ENCODE results near the gene EYS. TPM values are rescaled to one million over a fixed set of nuclear protein-coding genes. Genes with fewer than 3 reads are reported as not detected.

EYS gene
- total RNA-seq, 1 donor from 2014 or later: not detected

DNA sequence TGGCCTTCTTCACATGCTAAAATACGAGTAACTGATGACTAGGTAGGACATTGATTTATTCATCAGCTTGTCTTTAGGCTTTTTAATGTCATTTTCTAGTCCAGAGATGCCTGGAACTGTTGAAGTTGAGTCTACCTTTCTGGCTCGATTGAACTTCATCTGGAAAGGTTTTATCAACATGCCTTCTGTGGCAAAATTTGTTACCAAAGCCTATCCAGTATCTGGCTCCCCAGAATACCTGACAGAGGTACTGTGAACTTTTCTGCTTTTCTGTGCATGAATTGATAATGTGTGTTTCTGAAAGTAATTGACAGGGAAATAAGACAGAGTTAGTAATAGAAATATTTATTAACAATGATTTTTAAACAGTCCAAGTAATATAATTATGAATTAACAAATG is 2000.4 kb downstream of the EYS start:
- TF ChIP-seq, protein P1, sequence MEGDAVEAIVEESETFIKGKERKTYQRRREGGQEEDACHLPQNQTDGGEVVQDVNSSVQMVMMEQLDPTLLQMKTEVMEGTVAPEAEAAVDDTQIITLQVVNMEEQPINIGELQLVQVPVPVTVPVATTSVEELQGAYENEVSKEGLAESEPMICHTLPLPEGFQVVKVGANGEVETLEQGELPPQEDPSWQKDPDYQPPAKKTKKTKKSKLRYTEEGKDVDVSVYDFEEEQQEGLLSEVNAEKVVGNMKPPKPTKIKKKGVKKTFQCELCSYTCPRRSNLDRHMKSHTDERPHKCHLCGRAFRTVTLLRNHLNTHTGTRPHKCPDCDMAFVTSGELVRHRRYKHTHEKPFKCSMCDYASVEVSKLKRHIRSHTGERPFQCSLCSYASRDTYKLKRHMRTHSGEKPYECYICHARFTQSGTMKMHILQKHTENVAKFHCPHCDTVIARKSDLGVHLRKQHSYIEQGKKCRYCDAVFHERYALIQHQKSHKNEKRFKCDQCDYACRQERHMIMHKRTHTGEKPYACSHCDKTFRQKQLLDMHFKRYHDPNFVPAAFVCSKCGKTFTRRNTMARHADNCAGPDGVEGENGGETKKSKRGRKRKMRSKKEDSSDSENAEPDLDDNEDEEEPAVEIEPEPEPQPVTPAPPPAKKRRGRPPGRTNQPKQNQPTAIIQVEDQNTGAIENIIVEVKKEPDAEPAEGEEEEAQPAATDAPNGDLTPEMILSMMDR (IDR thresholded peaks at IDR 0.05): no peak
- H3K9me3 Mint-ChIP-seq (ENCODE audit: unreplicated experiment): no peaks in the 10 kb centered on the region
- H3K27ac Mint-ChIP-seq (ENCODE audit: unreplicated experiment): no peak overlapping the region
- H3K27me3 Mint-ChIP-seq (ENCODE audit: unreplicated experiment): no peaks in the 10 kb centered on the region
- no peak for DNase-seq (ENCODE audit: extremely low spot score, unreplicated experiment)
- peaks cover 64% of the 10 kb centered on the region for H3K36me3 Mint-ChIP-seq (ENCODE audit: unreplicated experiment)
- no peaks in the 10 kb centered on the region for H3K4me1 Mint-ChIP-seq (ENCODE audit: unreplicated experiment)
- H3K4me3 Mint-ChIP-seq (ENCODE audit: unreplicated experiment): no peak overlapping the region

DNA sequence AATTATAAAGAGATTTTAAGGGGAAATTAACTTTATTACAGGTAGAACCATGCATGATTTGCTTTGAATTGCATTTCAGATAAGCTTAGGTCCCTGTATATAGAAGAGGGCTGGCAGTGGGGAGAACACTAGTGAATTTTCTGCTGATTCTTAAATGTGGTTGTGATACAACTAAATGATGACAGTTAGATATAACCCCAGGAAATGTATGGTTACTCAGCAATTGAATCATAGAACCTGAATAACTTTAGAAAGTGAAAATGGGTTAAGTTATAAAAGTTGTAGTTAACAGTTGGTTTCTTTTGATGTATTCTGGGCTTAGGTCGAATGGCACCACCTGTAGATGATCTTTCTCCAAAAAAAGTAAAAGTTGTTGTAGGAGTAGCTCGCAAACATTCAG is 2001.3 kb downstream of the EYS start:
- H3K27me3 Mint-ChIP-seq (ENCODE audit: unreplicated experiment): no peaks in the 10 kb centered on the region
- H3K4me1 Mint-ChIP-seq (ENCODE audit: unreplicated experiment): no peaks in the 10 kb centered on the region
- H3K9me3 Mint-ChIP-seq (ENCODE audit: unreplicated experiment): no peaks in the 10 kb centered on the region
- no peak for DNase-seq (ENCODE audit: extremely low spot score, unreplicated experiment)
- H3K27ac Mint-ChIP-seq (ENCODE audit: unreplicated experiment): no peak overlapping the region
- peaks cover 57% of the 10 kb centered on the region for H3K36me3 Mint-ChIP-seq (ENCODE audit: unreplicated experiment)
- TF ChIP-seq, protein P1 (IDR thresholded peaks at IDR 0.05): no peak
- H3K4me3 Mint-ChIP-seq (ENCODE audit: unreplicated experiment): no peak overlapping the region

DNA sequence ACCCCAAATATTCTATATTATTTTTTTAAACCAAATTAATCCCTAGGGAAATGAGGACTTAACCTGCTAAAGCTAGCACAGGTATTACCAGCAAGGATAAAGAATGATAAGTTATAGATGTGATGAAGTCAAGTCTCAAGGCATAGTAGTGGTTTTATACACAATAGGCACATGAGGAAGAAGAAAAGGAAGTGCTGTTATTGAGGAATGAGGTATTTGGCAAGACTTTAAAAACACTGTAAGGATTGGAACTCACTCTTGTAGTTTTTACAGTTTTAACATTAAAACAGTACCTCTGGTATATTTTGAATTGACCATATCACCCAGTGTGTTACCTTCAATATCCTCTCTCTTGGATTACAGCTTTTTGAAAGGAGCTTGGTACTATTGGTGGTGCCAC is 2016.8 kb downstream of the EYS start:
- TF ChIP-seq, protein P1 (IDR thresholded peaks at IDR 0.05): no peak
- Mint-ChIP-seq H3K4me3 (ENCODE audit: unreplicated experiment) (no peak overlapping the region), H3K27me3 (ENCODE audit: unreplicated experiment) (no peaks in the 10 kb centered on the region), H3K27ac (ENCODE audit: unreplicated experiment) (no peak overlapping the region), H3K9me3 (ENCODE audit: unreplicated experiment) (no peaks in the 10 kb centered on the region), H3K36me3 (ENCODE audit: unreplicated experiment) (peaks cover 22% of the 10 kb centered on the region), H3K4me1 (ENCODE audit: unreplicated experiment) (no peaks in the 10 kb centered on the region)
- DNase-seq (ENCODE audit: extremely low spot score, unreplicated experiment): no peak

DNA sequence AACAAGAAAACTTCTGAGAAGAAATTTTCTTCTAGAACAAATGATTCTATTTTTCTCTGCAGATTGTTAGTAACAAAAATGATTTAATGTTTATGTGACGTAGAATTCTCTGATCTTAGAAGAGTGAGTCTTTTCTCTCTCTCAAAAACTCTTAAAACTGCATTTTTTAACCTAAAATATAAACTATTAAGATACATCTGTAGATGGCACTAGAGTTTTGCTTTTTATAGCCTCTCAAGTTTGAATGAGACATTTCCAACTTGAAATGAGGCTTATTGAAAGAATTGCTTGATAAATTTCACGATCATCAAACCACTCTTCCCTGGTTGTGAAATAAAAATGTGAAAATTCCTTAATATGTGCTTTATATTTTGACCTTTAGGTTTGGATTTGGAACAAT is 2017.6 kb downstream of the EYS start:
- H3K4me3 Mint-ChIP-seq (ENCODE audit: unreplicated experiment): no peak overlapping the region
- H3K36me3 Mint-ChIP-seq (ENCODE audit: unreplicated experiment): peaks cover 23% of the 10 kb centered on the region

DNA sequence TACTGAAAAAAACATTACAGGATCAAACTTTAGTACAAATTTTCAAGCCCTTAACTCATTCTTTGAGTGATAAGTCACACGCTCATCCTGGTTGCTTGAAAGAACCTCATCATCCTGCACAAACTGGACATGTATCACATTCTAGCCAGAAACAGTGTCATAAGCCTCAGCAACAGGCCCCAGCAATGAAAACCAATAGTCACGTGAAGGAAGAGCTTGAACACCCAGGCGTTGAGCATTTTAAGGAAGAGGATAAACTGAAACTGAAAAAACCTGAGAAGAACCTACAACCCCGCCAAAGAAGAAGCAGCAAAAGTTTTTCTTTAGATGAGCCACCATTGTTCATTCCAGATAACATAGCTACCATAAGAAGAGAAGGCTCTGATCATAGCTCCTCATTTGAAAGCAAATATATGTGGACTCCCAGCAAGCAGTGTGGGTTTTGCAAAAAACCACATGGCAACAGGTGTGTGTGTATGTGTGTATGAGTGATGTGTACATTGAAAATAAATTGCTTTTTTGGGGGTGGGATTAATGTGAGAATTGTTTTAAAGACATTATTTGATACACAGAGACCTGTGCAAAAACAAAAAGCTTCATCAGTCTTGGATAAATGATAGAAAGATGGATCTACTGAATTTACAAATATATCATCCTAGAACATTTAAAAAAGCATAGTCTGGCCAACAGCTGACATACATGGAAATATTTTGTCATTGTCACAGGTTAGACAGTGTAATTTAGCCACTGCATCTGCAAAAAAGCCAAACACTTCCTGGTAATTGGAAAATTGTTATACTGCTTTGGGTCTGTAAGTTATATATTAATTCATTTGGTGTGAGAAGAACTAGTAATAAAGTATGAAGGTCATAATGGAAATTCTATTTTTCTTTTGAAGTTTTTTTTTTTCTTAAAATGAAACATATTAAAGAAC is 2021.3 kb downstream of the EYS start:
- Mint-ChIP-seq H3K36me3 (ENCODE audit: unreplicated experiment) (peaks cover 26% of the 10 kb centered on the region), H3K27me3 (ENCODE audit: unreplicated experiment) (no peaks in the 10 kb centered on the region), H3K27ac (ENCODE audit: unreplicated experiment) (no peak overlapping the region), H3K4me3 (ENCODE audit: unreplicated experiment) (no peak overlapping the region), H3K9me3 (ENCODE audit: unreplicated experiment) (no peaks in the 10 kb centered on the region), H3K4me1 (ENCODE audit: unreplicated experiment) (no peaks in the 10 kb centered on the region)
- no peak for DNase-seq (ENCODE audit: extremely low spot score, unreplicated experiment)
- TF ChIP-seq, protein P1 (IDR thresholded peaks at IDR 0.05): no peak

More for the DNA sequence above, 2017.6 kb downstream of the EYS start:
- H3K27ac Mint-ChIP-seq (ENCODE audit: unreplicated experiment): no peak overlapping the region
- H3K4me1 Mint-ChIP-seq (ENCODE audit: unreplicated experiment): no peaks in the 10 kb centered on the region
- H3K9me3 Mint-ChIP-seq (ENCODE audit: unreplicated experiment): no peaks in the 10 kb centered on the region
- DNase-seq (ENCODE audit: extremely low spot score, unreplicated experiment): no peak
- no peaks in the 10 kb centered on the region for H3K27me3 Mint-ChIP-seq (ENCODE audit: unreplicated experiment)
- TF ChIP-seq, protein P1 (IDR thresholded peaks at IDR 0.05): peak; percentile 24
